HTR-8/SVneo (cell line): ENCODE measurements around the gene CD34.
A peak's percentile ranks its signal among the peaks of the same experiment; 100 is the strongest.

ENCODE experiments used
- DNase-seq: peaks from one replicate; pipeline ENCODE4 v3.0.0; 2011; ENCODE audit warnings: low spot score, mixed read lengths; ENCODE audit not compliant: insufficient read length
- FAIRE-seq: peaks from 2 replicates; lab custom pipeline; 2011; peaks lifted over from hg19 to GRCh38; lab: Jason Lieb, UNC

CD34 gene

GRCh38 chr1:207902566-207902965 lies 8.4 kb downstream of the CD34 start:
- FAIRE-seq (no peak), DNase-seq (no peak)

- FAIRE-seq (no peak), DNase-seq (no peak)
Measured at GRCh38 chr1:207901041-207901653, 9.8 kb downstream of the CD34 start.

- DNase-seq (no peak), FAIRE-seq (no peak)
Measured at GRCh38 chr1:207898836-207899235, 12.1 kb downstream of the CD34 start.

GRCh38 chr1:207898260-207898659 lies 12.7 kb downstream of the CD34 start:
- DNase-seq (no peak), FAIRE-seq (no peak)

GRCh38 chr1:207897188-207897587 lies 13.7 kb downstream of the CD34 start:
- FAIRE-seq = no peak
- DNase-seq = no peak

- DNase-seq (no peak), FAIRE-seq (no peak)
Measured at GRCh38 chr1:207896547-207896946, 14.4 kb downstream of the CD34 start.

GRCh38 chr1:207894704-207895103 lies 16.2 kb downstream of the CD34 start:
- FAIRE-seq = no peak
- DNase-seq = no peak

- no peak for FAIRE-seq
Measured at GRCh38 chr1:207893737-207894582, 17.0 kb downstream of the CD34 start.

GRCh38 chr1:207892764-207893163 lies 18.2 kb downstream of the CD34 start:
- FAIRE-seq (no peak), DNase-seq (no peak)

More at GRCh38 chr1:207893737-207894582, 17.0 kb downstream of the CD34 start:
- DNase-seq = no peak

GRCh38 chr1:207891148-207891547 lies 19.8 kb downstream of the CD34 start:
- no peak for DNase-seq
- peak; percentile 82 for FAIRE-seq

GRCh38 chr1:207890136-207890738 lies 20.7 kb downstream of the CD34 start:
- FAIRE-seq (no peak), DNase-seq (peak; percentile 61)

- peak; percentile 51 for DNase-seq
- FAIRE-seq = no peak
Measured at GRCh38 chr1:207888652-207889051, 22.3 kb downstream of the CD34 start.

- FAIRE-seq (no peak), DNase-seq (no peak)
Measured at GRCh38 chr1:207887542-207888201, 23.3 kb downstream of the CD34 start.

- DNase-seq = no peak
- FAIRE-seq = no peak
Measured at GRCh38 chr1:207886227-207886626, 24.7 kb downstream of the CD34 start.

GRCh38 chr1:207885129-207886032 lies 25.5 kb downstream of the CD34 start:
- peak; percentile 36 for FAIRE-seq
- peak; percentile 76 for DNase-seq

- no peak for DNase-seq
- no peak for FAIRE-seq
Measured at GRCh38 chr1:207884266-207885029, 26.5 kb downstream of the CD34 start.

GRCh38 chr1:207883660-207884250 lies 27.2 kb downstream of the CD34 start:
- DNase-seq = no peak
- no peak for FAIRE-seq

- DNase-seq (no peak), FAIRE-seq (no peak)
Measured at GRCh38 chr1:207883104-207883651, 27.7 kb downstream of the CD34 start.
